HepG2 (cell line): ENCODE measurements around the gene UTRN.

Source experiments
- FOXA1 ChIP-seq, 2 experiments: fragments of 450-650 bp in 1 of 2; sonication (generic) in 1 of 2; formaldehyde crosslinking in 1 of 2; IDR thresholded peaks; 2 replicates each; pipeline versions ENCODE4 v1.4.0 to v1.6.1; 2016 to 2020; ENCODE audit warnings: missing genetic modification reagents in 1 of 2
- KDM1A ChIP-seq: IDR thresholded peaks from 2 replicates; pipeline ENCODE4 v1.6.1; 2016; ENCODE audit warnings: missing compliant biosample characterization
- RFX5 ChIP-seq: IDR thresholded peaks from 2 replicates; pipeline ENCODE4 v1.6.1; 2011; ENCODE audit warnings: low read depth, low read length, improper control_type of control experiment
- SUZ12 ChIP-seq: fragments of 150-350 bp; IDR thresholded peaks from 2 replicates; pipeline ENCODE4 v1.6.1; 2014; ENCODE audit warnings: low read depth, low read length

GRCh38 chr6:144295211-144295610, 10.1 kb downstream of the UTRN start:
- TF ChIP-seq KDM1A = no peak
- TF ChIP-seq RFX5 = no peak
- no peak for TF ChIP-seq FOXA1 (IDR thresholded peaks at IDR 0.05)
- TF ChIP-seq FOXA1 (CRISPR knock-in tag; IDR thresholded peaks at IDR 0.05) = no peak
- no peak for TF ChIP-seq SUZ12
